ENCODE measurements around the gene ARHGEF17. TPM values are rescaled to one million over a fixed set of nuclear protein-coding genes. Genes with fewer than 3 reads are reported as not detected.

The ARHGEF17 gene
- total RNA-seq, 2 donors from 2014 or later = 31.0 to 39.0 TPM

DNA sequence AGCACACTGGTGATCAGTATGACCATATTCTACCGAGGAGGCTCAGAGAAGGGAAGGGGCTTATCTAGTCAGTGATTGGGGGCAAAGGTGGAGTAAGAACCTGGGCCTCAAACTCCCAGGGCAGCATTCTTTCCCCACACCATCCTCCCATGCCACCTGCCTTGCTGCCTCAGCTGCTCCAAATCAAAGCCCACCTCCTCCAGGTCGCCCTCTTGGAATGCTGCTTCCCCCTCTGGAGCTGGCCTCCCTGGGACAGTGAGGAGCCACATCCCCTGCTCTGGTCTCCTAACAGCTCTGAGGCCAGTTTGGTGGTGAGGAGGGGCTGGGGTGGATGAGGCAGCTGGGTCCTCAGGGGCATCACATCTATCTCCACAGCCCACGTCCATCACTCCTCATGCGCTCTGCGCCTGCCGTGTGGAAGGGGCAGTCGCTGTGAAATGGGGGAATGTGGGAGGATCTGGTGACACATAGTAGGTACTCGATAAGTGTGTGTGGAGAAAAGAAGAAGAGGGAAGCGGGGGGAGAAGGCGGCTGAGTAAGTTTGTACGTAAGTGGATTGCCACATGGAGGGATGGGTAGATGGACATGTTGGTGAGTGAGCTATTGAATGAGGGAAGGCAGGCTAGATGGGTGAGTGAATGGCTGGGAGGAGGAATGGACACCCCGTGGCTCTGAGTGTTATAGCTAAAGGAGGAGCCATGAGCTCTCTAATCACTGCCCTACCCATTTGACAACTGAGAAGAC is 16.1 kb upstream of the ARHGEF17 start:
- H3K9me3 ChIP-seq (ENCODE audit: control insufficient read depth, low read length) = no peaks in the 10 kb centered on the region
- no peak overlapping the region for H3K4me3 Mint-ChIP-seq
- peaks cover 20% of the 10 kb centered on the region for H3K27me3 Mint-ChIP-seq (ENCODE audit: insufficient read depth)
- no peak overlapping the region for H3K27ac ChIP-seq (ENCODE audit: low read depth, low read length)
- WGBS, 2 experiments (ENCODE audit: insufficient coverage in 1 of 2, insufficient read length in 1 of 2) = 87 to 96% methylated on average over 4 to 12 of the region's 12 CpGs
- no peaks in the 10 kb centered on the region for H3K9me3 Mint-ChIP-seq
- H3K4me1 Mint-ChIP-seq = peaks cover 5% of the 10 kb centered on the region
- H3K4me3 ChIP-seq (ENCODE audit: low read length) = no peak overlapping the region
- DNase-seq = no peak
- no peaks in the 10 kb centered on the region for H3K27me3 ChIP-seq (ENCODE audit: control insufficient read depth, insufficient read depth, low read length, poor library complexity, severe bottlenecking)
- no peaks in the 10 kb centered on the region for H3K36me3 ChIP-seq (ENCODE audit: control insufficient read depth, insufficient read depth, low read length)
- no peak overlapping the region for H3K27ac Mint-ChIP-seq
- TF ChIP-seq, protein P1, sequence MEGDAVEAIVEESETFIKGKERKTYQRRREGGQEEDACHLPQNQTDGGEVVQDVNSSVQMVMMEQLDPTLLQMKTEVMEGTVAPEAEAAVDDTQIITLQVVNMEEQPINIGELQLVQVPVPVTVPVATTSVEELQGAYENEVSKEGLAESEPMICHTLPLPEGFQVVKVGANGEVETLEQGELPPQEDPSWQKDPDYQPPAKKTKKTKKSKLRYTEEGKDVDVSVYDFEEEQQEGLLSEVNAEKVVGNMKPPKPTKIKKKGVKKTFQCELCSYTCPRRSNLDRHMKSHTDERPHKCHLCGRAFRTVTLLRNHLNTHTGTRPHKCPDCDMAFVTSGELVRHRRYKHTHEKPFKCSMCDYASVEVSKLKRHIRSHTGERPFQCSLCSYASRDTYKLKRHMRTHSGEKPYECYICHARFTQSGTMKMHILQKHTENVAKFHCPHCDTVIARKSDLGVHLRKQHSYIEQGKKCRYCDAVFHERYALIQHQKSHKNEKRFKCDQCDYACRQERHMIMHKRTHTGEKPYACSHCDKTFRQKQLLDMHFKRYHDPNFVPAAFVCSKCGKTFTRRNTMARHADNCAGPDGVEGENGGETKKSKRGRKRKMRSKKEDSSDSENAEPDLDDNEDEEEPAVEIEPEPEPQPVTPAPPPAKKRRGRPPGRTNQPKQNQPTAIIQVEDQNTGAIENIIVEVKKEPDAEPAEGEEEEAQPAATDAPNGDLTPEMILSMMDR (conservative IDR thresholded peaks at IDR 0.05) = no peak
- H3K9ac ChIP-seq (ENCODE audit: extremely low read depth, low read length, poor library complexity, severe bottlenecking) = no peak overlapping the region
- no peaks in the 10 kb centered on the region for H3K4me1 ChIP-seq (ENCODE audit: control insufficient read depth, insufficient read depth, low read length)
- no peaks in the 10 kb centered on the region for H3K36me3 Mint-ChIP-seq (ENCODE audit: low read depth)

DNA sequence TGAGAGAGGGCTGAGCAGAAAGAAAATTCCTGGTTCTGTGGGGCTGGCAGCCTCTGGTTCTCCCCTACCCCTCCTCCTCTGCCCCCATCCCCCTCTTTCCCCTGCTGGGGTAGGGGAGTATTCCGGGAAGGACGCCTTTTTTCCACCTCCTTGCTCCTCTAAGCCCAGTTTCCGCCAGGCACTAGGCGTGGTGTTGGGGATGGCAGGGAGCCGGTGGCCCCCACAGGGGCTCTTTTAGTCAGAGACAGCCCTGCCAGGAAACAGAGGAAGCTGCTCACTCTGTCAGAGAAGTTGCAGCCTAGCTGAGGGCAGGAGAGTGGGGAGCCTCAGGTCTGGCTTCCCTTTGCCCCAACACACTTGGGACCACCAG is 15.6 kb upstream of the ARHGEF17 start:
- 54% methylated on average over 4 of the region's 5 CpGs; no CpG with 5 or more reads in 1 of the 2 experiments for WGBS, 2 experiments (ENCODE audit: insufficient coverage in 1 of 2, insufficient read length in 1 of 2)
- Histone ChIP-seq H3K27ac (ENCODE audit: low read depth, low read length) (no peak overlapping the region), H3K4me1 (ENCODE audit: control insufficient read depth, insufficient read depth, low read length) (no peaks in the 10 kb centered on the region), H3K9me3 (ENCODE audit: control insufficient read depth, low read length) (no peaks in the 10 kb centered on the region), H3K4me3 (ENCODE audit: low read length) (no peak overlapping the region), H3K27me3 (ENCODE audit: control insufficient read depth, insufficient read depth, low read length, poor library complexity, severe bottlenecking) (no peaks in the 10 kb centered on the region), H3K9ac (ENCODE audit: extremely low read depth, low read length, poor library complexity, severe bottlenecking) (no peak overlapping the region), H3K36me3 (ENCODE audit: control insufficient read depth, insufficient read depth, low read length) (no peaks in the 10 kb centered on the region)
- Mint-ChIP-seq H3K4me1 (peaks cover 5% of the 10 kb centered on the region), H3K36me3 (ENCODE audit: low read depth) (no peaks in the 10 kb centered on the region), H3K9me3 (no peaks in the 10 kb centered on the region), H3K27ac (no peak overlapping the region), H3K4me3 (no peak overlapping the region), H3K27me3 (ENCODE audit: insufficient read depth) (peaks cover 20% of the 10 kb centered on the region)
- TF ChIP-seq, protein P1 (conservative IDR thresholded peaks at IDR 0.05) = no peak
- DNase-seq = no peak

- Mint-ChIP-seq H3K36me3 (ENCODE audit: low read depth) (no peaks in the 10 kb centered on the region), H3K27ac (no peak overlapping the region), H3K27me3 (ENCODE audit: insufficient read depth) (peaks cover 20% of the 10 kb centered on the region), H3K4me1 (peaks cover 5% of the 10 kb centered on the region), H3K9me3 (no peaks in the 10 kb centered on the region), H3K4me3 (no peak overlapping the region)
- H3K27ac ChIP-seq (ENCODE audit: low read depth, low read length) = no peak overlapping the region
- H3K27me3 ChIP-seq (ENCODE audit: control insufficient read depth, insufficient read depth, low read length, poor library complexity, severe bottlenecking) = no peaks in the 10 kb centered on the region
- no peaks in the 10 kb centered on the region for H3K9me3 ChIP-seq (ENCODE audit: control insufficient read depth, low read length)
- 87 to 100% methylated on average over 2 to 3 of the region's 4 CpGs for WGBS, 2 experiments (ENCODE audit: insufficient coverage in 1 of 2, insufficient read length in 1 of 2)
- no peaks in the 10 kb centered on the region for H3K4me1 ChIP-seq (ENCODE audit: control insufficient read depth, insufficient read depth, low read length)
- TF ChIP-seq, protein P1 (conservative IDR thresholded peaks at IDR 0.05) = no peak
- no peak overlapping the region for H3K9ac ChIP-seq (ENCODE audit: extremely low read depth, low read length, poor library complexity, severe bottlenecking)
- no peak for DNase-seq
- no peak overlapping the region for H3K4me3 ChIP-seq (ENCODE audit: low read length)
- no peaks in the 10 kb centered on the region for H3K36me3 ChIP-seq (ENCODE audit: control insufficient read depth, insufficient read depth, low read length)
Observed at GRCh38 chr11:73293356-73293936, 14.6 kb upstream of the ARHGEF17 start.
